ENCODE data around the gene ACBD4. TPM values are rescaled to one million over a fixed set of nuclear protein-coding genes. Genes with fewer than 3 reads are reported as not detected.

Gene ACBD4
- total RNA-seq, 1 donor from 2014 or later = 18.9 TPM

DNA sequence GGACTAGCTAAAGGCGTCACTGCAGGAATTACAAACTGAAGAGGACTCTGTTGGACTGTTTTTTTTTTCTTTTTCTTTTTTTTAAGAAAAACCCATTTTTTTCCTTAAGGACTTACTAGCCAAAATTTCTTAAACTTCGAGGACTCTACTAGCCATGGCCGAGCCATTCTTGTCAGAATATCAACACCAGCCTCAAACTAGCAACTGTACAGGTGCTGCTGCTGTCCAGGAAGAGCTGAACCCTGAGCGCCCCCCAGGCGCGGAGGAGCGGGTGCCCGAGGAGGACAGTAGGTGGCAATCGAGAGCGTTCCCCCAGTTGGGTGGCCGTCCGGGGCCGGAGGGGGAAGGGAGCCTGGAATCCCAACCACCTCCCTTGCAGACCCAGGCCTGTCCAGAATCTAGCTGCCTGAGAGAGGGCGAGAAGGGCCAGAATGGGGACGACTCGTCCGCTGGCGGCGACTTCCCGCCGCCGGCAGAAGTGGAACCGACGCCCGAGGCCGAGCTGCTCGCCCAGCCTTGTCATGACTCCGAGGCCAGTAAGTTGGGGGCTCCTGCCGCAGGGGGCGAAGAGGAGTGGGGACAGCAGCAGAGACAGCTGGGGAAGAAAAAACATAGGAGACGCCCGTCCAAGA, 13.7 kb downstream of the ACBD4 start:
- Histone ChIP-seq H3K27ac (peak overlapping the region; percentile 98), H3K4me1 (peaks cover 62% of the 10 kb centered on the region), H3K27me3 (no peaks in the 10 kb centered on the region), H3K4me3 (peak overlapping the region; percentile 65 to 68), H3K36me3 (no peaks in the 10 kb centered on the region), H3K9me3 (no peaks in the 10 kb centered on the region)
- intact Hi-C loops (cut with DNase I) = loop anchor here (10.0 kb wide), 1 partner anchor 166 kb away; the partner anchor contains the start of gene MAP3K14
- DNase-seq (ENCODE audit: extremely low spot score in 2 of 2) = peak in 1 of 2 donors; percentile 95
- TF ChIP-seq POLR2AphosphoS5 (IDR thresholded peaks at IDR 0.05; ENCODE audit: insufficient read depth in 1 of 2, low read depth in 1 of 2) = peak; percentile 43 to 51
- TF ChIP-seq, protein P1, sequence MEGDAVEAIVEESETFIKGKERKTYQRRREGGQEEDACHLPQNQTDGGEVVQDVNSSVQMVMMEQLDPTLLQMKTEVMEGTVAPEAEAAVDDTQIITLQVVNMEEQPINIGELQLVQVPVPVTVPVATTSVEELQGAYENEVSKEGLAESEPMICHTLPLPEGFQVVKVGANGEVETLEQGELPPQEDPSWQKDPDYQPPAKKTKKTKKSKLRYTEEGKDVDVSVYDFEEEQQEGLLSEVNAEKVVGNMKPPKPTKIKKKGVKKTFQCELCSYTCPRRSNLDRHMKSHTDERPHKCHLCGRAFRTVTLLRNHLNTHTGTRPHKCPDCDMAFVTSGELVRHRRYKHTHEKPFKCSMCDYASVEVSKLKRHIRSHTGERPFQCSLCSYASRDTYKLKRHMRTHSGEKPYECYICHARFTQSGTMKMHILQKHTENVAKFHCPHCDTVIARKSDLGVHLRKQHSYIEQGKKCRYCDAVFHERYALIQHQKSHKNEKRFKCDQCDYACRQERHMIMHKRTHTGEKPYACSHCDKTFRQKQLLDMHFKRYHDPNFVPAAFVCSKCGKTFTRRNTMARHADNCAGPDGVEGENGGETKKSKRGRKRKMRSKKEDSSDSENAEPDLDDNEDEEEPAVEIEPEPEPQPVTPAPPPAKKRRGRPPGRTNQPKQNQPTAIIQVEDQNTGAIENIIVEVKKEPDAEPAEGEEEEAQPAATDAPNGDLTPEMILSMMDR (IDR thresholded peaks at IDR 0.05) = peak; percentile 16 to 72 (median 55)
- peak in 1 of 2 donors; percentile 35 for TF ChIP-seq POLR2A (IDR thresholded peaks at IDR 0.05)

DNA sequence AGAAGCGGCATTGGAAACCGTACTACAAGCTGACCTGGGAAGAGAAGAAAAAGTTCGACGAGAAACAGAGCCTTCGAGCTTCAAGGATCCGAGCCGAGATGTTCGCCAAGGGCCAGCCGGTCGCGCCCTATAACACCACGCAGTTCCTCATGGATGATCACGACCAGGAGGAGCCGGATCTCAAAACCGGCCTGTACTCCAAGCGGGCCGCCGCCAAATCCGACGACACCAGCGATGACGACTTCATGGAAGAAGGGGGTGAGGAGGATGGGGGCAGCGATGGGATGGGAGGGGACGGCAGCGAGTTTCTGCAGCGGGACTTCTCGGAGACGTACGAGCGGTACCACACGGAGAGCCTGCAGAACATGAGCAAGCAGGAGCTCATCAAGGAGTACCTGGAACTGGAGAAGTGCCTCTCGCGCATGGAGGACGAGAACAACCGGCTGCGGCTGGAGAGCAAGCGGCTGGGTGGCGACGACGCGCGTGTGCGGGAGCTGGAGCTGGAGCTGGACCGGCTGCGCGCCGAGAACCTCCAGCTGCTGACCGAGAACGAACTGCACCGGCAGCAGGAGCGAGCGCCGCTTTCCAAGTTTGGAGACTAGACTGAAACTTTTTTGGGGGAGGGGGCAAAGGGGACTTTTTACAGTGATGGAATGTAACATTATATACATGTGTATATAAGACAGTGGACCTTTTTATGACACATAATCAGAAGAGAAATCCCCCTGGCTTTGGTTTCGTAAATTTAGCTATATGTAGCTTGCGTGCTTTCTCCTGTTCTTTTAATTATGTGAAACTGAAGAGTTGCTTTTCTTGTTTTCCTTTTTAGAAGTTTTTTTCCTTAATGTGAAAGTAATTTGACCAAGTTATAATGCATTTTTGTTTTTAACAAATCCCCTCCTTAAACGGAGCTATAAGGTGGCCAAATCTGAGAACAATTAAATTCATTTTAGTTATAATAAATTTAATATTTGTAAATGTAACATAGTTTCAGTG, 14.5 kb downstream of the ACBD4 start:
- H3K27me3 ChIP-seq = no peaks in the 10 kb centered on the region
- intact Hi-C loops (cut with DNase I) = loop anchor here (10.0 kb wide), 1 partner anchor 165 kb away; the partner anchor contains the start of gene MAP3K14
- DNase-seq (ENCODE audit: extremely low spot score in 2 of 2) = peak in 1 of 2 donors; percentile 91
- peaks cover 56% of the 10 kb centered on the region for H3K4me1 ChIP-seq
- H3K36me3 ChIP-seq = no peaks in the 10 kb centered on the region
- H3K27ac ChIP-seq = peak overlapping the region; percentile 98
- no peaks in the 10 kb centered on the region for H3K9me3 ChIP-seq
- TF ChIP-seq POLR2AphosphoS5 (IDR thresholded peaks at IDR 0.05; ENCODE audit: insufficient read depth in 1 of 2, low read depth in 1 of 2) (peak in 1 of 2 donors; percentile 62), POLR2A (IDR thresholded peaks at IDR 0.05) (no peak)
- H3K4me3 ChIP-seq = peak overlapping the region; percentile 65 to 68

DNA sequence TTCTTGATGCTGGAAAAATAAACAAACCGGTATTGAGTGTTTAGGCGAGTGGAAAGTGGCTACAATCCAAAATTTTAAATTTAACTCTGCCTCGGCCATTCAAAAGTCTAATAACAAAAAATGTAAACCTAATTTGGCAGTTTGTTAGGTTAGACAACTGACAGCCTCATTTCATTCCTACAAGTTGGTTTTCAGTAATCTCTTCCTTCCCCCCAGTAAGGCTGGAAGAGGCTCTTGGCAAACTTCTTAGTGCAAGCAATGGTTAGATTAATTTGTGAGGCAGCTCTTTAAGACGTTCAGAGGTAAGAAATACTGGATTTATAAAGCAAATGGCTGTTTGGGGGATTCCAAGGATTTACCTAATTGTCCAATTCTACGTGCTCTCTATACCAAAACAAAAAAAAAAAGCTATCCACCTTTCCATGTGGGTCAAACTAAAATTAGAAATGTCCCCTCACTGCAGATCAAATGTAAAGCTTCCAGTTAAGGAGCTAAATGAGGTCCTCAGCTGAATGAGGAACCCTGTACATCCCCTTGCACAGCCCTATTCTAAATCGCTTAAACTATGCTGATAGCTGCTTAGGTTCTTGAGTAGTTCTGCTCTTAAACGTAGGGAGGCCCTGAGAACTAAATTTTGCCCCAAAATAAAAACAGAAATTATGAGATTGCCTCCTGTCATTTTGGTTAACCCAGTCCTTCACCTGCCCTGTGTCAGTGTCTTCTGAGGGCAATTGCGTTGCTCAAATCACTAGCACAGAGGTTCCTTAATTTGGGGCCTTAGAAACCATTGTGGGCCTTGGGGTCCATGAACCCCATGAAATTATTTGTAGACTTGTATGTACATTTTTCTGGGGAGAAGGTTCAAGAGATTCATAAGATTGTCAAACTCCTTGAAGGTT, 15.7 kb downstream of the ACBD4 start:
- peak overlapping the region; percentile 65 to 68 for H3K4me3 ChIP-seq
- no peaks in the 10 kb centered on the region for H3K27me3 ChIP-seq
- intact Hi-C loops (cut with DNase I) = no loop called here
- TF ChIP-seq POLR2A (IDR thresholded peaks at IDR 0.05) (no peak), POLR2AphosphoS5 (IDR thresholded peaks at IDR 0.05; ENCODE audit: insufficient read depth in 1 of 2, low read depth in 1 of 2) (no peak)
- TF ChIP-seq, protein P1 (IDR thresholded peaks at IDR 0.05) = no peak
- H3K9me3 ChIP-seq = no peaks in the 10 kb centered on the region
- H3K4me1 ChIP-seq = peaks cover 54% of the 10 kb centered on the region
- H3K27ac ChIP-seq = peak overlapping the region; percentile 98
- no peak for DNase-seq (ENCODE audit: extremely low spot score in 2 of 2)
- H3K36me3 ChIP-seq = no peaks in the 10 kb centered on the region

DNA sequence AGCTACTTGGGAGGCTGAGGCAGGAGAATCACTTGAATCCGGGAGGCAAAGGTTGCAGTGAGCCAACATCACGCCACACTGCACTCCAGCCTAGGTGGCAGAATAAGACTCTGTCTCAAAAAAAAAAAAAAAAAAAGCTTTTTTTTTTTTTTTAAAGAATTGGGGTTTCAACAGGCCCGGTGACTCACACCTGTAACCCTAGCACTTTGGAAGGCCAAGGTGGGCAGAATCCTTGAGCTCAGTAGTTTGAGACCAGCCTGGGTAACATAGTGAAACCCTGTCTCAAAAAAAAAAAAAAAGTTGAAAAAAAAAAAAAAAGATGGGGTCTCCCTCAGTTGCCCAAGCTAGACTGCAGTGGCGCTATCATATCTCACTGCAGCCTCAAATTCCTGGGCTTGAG, 19.5 kb downstream of the ACBD4 start:
- no peaks in the 10 kb centered on the region for H3K27me3 ChIP-seq
- H3K4me3 ChIP-seq = no peak overlapping the region
- intact Hi-C loops (cut with DNase I) = no loop called here
- peaks cover 82% of the 10 kb centered on the region for H3K4me1 ChIP-seq
- no peaks in the 10 kb centered on the region for H3K9me3 ChIP-seq
- DNase-seq (ENCODE audit: extremely low spot score in 2 of 2) = no peak
- no peak for TF ChIP-seq POLR2A (IDR thresholded peaks at IDR 0.05)
- TF ChIP-seq, protein P1 (IDR thresholded peaks at IDR 0.05) = no peak
- no peak for TF ChIP-seq POLR2AphosphoS5 (IDR thresholded peaks at IDR 0.05; ENCODE audit: insufficient read depth in 1 of 2, low read depth in 1 of 2)
- no peak overlapping the region for H3K27ac ChIP-seq
- no peaks in the 10 kb centered on the region for H3K36me3 ChIP-seq

All from vagina (tissue), 2 donors.